Type B pancreatic cell (in vitro differentiated cells): Measurements from ENCODE around the gene ID1. TPM values are rescaled to one million over a fixed set of nuclear protein-coding genes. Genes with fewer than 3 reads are reported as not detected.

Experiments
- DNase-seq: peaks from one replicate; pipeline ENCODE4 v3.0.0; 2021; ENCODE audit warnings: mixed read lengths; ENCODE audit not compliant: unreplicated experiment; ENCODE audit errors: extremely low spot score
- H3K27ac Mint-ChIP-seq: 2 replicates; pipeline ENCODE4 v1.8.0; 2021; ENCODE audit warnings: mild to moderate bottlenecking, mixed read lengths
- H3K27me3 Mint-ChIP-seq: 2 replicates; pipeline ENCODE4 v1.8.0; 2021; ENCODE audit warnings: mixed read lengths
- H3K36me3 Mint-ChIP-seq: 2 replicates; pipeline ENCODE4 v1.8.0; 2021; ENCODE audit warnings: mixed read lengths
- H3K4me1 Mint-ChIP-seq: one replicate; pipeline ENCODE4 v1.8.0; 2021; ENCODE audit warnings: mixed read lengths; ENCODE audit not compliant: unreplicated experiment
- H3K4me3 Mint-ChIP-seq: 2 replicates; pipeline ENCODE4 v1.8.0; 2021; ENCODE audit warnings: mild to moderate bottlenecking, mixed read lengths
- H3K9me3 Mint-ChIP-seq: 2 replicates; pipeline ENCODE4 v1.8.0; 2021; ENCODE audit warnings: mixed read lengths
- CTCF ChIP-seq: fragments of 200-600 bp; sonication (generic); conservative IDR thresholded peaks from 2 replicates; pipeline ENCODE4 v1.5.0; 2021; ENCODE audit warnings: antibody characterized with exemption, mild to moderate bottlenecking
- total RNA-seq: library from RNA; stranded (reverse); gene quantifications from 2 replicates; pipeline ENCODE4 v1.2.1, GENCODE V29; 2021; ENCODE audit warnings: low replicate concordance

ID1 gene
- total RNA-seq, 1 donor from 2014 or later: 472 TPM

- no peak for TF ChIP-seq CTCF
- Mint-ChIP-seq H3K9me3 (no peaks in the 10 kb centered on the region), H3K36me3 (peaks cover 20% of the 10 kb centered on the region), H3K27ac (peak overlapping the region; percentile 99), H3K27me3 (peaks cover 13% of the 10 kb centered on the region), H3K4me1 (peaks cover 26% of the 10 kb centered on the region), H3K4me3 (peak overlapping the region; percentile 83)
- no peak for DNase-seq
These were observed 2.2 kb upstream of the ID1 start for GRCh38 chr20:31602779-31603441.

GRCh38 chr20:31603822-31604566 is 1.1 kb upstream of the ID1 start:
- TF ChIP-seq CTCF: no peak
- DNase-seq: peak; percentile 100
- Mint-ChIP-seq H3K27me3 (peaks cover 13% of the 10 kb centered on the region), H3K27ac (peak overlapping the region; percentile 99), H3K9me3 (no peaks in the 10 kb centered on the region), H3K4me1 (peaks cover 33% of the 10 kb centered on the region), H3K4me3 (peak overlapping the region; percentile 95), H3K36me3 (peaks cover 20% of the 10 kb centered on the region)

GRCh38 chr20:31604567-31605030 is 490 bp upstream of the ID1 start:
- peaks cover 34% of the 10 kb centered on the region for H3K4me1 Mint-ChIP-seq
- H3K27me3 Mint-ChIP-seq: peaks cover 13% of the 10 kb centered on the region
- H3K36me3 Mint-ChIP-seq: peaks cover 20% of the 10 kb centered on the region
- peak overlapping the region; percentile 99 for H3K27ac Mint-ChIP-seq
- H3K4me3 Mint-ChIP-seq: peak overlapping the region; percentile 95
- no peak for DNase-seq
- TF ChIP-seq CTCF: no peak
- no peaks in the 10 kb centered on the region for H3K9me3 Mint-ChIP-seq

- H3K36me3 Mint-ChIP-seq: peaks cover 20% of the 10 kb centered on the region
- H3K27me3 Mint-ChIP-seq: peaks cover 13% of the 10 kb centered on the region
- TF ChIP-seq CTCF: no peak
- peak overlapping the region; percentile 99 for H3K27ac Mint-ChIP-seq
- no peak for DNase-seq
- H3K9me3 Mint-ChIP-seq: no peaks in the 10 kb centered on the region
- H3K4me1 Mint-ChIP-seq: peaks cover 40% of the 10 kb centered on the region
- H3K4me3 Mint-ChIP-seq: peak overlapping the region; percentile 95
These were observed 1.1 kb downstream of the ID1 start for GRCh38 chr20:31605902-31606803.

GRCh38 chr20:31606804-31607639 is 1.9 kb downstream of the ID1 start:
- H3K27ac Mint-ChIP-seq: peak overlapping the region; percentile 99
- H3K4me1 Mint-ChIP-seq: peaks cover 49% of the 10 kb centered on the region
- H3K36me3 Mint-ChIP-seq: peaks cover 20% of the 10 kb centered on the region
- H3K27me3 Mint-ChIP-seq: peaks cover 13% of the 10 kb centered on the region
- peak; percentile 81 for DNase-seq
- no peak for TF ChIP-seq CTCF
- H3K9me3 Mint-ChIP-seq: no peaks in the 10 kb centered on the region
- peak overlapping the region; percentile 95 for H3K4me3 Mint-ChIP-seq
